GM12872 (cell line): ENCODE data around the gene PALLD.

Experiments used
- TF ChIP-seq, protein P1 (sequence below): IDR thresholded peaks from 3 replicates; pipeline ENCODE4 v1.5.1; 2011; ENCODE audit warnings: low read depth, mild to moderate bottlenecking, low read length, moderate library complexity; ENCODE audit not compliant: insufficient read depth

The PALLD gene

DNA sequence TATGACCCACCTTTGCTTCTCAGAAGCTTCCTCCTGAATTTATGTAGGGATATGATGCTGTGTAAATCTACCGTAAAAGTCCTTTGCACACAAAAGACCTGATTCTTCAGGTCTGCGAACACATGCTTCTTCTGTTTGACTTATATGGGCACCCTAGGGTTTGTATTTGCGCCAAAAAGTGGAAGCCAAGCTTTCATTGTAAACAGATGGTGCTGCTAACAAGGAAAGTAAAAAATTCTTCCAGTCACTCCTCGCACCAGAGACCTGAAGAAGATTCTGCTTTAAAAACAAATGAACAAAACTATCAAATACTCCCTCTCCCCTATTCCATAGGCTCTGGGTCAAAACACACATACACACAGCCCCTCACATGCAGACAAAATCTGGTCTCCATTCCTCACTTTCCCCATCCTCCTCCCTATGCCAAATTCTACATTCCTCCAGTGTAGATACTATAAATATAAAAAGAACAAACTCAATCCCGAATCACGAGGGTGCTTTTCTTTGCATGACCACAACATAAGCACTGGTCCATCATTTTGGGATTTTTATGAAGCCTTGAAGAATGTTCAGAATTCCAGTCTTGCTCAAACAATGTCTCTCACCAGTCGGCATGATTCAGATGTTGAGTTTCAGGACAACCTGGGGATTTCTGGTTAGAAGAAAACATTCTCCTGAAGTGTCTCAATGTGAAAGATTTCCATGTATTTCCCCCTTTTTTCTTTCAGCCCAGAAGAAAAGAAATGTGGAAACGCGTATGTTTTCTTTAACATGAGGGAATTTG, 125.1 kb downstream of the PALLD start:
- TF ChIP-seq, protein P1, sequence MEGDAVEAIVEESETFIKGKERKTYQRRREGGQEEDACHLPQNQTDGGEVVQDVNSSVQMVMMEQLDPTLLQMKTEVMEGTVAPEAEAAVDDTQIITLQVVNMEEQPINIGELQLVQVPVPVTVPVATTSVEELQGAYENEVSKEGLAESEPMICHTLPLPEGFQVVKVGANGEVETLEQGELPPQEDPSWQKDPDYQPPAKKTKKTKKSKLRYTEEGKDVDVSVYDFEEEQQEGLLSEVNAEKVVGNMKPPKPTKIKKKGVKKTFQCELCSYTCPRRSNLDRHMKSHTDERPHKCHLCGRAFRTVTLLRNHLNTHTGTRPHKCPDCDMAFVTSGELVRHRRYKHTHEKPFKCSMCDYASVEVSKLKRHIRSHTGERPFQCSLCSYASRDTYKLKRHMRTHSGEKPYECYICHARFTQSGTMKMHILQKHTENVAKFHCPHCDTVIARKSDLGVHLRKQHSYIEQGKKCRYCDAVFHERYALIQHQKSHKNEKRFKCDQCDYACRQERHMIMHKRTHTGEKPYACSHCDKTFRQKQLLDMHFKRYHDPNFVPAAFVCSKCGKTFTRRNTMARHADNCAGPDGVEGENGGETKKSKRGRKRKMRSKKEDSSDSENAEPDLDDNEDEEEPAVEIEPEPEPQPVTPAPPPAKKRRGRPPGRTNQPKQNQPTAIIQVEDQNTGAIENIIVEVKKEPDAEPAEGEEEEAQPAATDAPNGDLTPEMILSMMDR: no peak

DNA sequence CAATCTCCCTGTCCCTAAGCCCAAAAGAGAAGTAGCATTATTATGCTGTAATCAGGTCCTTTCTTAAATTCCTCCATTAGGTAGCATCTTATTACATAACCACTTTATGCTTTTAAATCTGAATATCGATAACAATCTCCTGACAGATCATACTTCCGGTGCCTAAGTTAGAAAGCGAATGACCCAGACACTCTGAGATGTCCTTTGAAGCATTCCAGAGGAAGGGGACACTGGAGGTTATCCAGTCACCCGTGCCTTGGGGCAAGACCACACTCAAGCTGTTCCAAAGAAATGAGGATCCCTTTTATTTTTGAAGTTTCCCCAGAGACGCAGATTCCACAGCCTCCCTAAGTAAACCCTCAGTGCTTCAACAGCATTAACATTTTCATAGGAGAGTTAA, 125.7 kb downstream of the PALLD start:
- TF ChIP-seq, protein P1: no peak

DNA sequence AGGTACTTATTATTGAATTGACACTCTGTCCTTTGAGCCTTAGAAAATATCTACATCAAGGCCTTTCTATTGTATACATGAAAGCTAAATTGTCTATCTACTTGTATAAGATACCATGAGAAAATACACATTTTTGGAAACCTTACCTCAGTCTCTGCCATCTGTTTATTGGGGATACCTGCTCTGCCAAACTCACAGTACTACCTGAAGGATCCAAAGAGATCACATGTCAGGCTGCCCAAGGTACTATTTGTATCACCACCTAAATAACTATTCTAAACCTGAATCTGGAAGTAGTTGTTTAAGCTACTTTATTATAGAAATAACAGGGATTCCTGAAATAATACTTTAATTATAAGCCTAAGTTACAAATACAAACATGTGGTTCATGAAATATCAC, 126.2 kb downstream of the PALLD start:
- TF ChIP-seq, protein P1: no peak

DNA sequence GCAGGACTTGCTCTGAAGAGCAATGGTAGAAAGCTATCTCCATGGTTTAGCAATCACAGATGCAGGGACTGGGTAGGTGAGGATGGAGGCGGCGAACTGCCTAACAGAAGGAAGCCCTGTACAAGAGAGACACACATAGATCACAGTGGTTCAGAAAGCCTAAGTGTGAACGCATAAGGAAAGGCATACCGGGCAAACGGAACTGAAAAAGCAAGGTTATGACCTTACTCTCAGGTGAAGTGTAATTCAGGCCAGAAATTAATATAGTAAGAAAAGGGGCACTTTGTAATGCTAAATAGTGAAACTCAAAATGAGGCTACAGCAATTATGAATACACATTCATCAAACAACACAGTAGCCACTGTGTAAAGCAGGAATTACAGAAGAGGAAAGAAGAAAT, 126.6 kb downstream of the PALLD start:
- TF ChIP-seq, protein P1: no peak

DNA sequence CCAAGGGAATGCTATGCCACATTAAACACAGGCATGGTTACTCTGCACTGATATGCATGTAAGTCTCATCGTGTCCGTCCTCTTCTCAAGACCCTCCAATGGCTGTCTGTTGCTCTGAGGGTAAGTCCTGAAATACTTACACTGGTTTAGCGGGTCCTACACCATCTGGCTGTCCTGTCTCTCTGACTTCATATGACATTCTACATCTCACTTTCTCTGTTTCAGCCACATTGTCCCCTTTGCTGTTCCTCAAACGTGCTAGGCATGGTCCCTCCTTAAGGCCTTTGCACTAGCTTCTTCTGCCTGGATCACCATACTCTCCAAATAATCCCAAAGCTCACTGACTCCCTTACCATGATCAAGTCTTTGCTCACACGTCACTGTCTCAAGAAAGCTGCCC, 131.4 kb downstream of the PALLD start:
- TF ChIP-seq, protein P1: no peak

DNA sequence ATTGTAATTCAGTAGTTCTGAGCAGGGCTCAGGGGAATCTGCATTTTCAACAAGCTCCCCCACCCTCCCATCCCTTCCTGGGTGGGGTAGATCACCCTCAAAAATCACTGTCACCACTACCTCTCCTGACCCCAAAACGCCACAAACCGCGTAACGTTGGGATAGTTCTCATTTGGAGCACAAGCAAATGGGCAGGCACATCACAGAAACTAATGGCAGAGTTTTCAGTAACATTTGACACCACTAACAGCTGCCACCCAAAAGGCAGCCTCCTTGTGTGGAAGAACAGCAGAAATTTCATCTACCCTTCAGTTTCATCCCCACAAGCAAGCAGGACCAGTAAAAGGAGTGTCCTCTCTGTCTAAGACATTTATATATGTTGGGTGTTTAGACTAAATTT, 132.7 kb downstream of the PALLD start:
- TF ChIP-seq, protein P1: no peak

DNA sequence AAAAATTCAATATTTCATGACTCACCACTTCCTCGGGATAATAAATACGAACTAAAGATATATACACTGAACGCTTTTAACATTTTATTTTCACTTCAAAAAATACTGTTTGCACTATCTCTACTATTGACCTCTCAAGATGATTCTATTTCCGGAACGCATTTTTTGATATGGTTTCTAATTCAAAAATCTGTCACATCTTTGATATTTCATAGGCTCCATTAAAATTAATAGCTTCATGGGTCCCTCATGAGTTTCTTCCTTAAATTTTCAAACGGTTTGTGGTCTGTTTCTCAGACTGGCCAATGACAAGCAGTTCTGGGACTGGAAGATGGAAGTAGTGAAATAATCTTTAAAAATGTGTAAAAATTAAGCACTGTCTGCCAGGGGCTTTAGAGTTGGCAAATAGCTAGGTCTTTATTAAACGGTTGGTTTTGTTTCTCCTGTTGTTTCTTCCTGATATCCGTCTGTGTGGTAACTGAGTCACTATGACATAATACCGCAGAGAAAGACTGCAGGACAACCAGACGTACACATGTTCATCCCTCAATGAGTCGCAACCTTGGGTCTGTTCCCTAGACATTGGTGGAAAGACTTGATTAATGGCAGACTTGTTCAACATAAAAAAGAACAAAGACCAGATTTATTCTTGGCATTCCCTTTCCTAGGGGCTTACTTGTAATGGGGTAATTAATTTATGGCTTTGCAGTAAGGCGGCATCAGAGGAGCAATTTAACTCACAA, 133.8 kb downstream of the PALLD start:
- TF ChIP-seq, protein P1: no peak
